ENCODE data around the gene NOTCH2.

DNA sequence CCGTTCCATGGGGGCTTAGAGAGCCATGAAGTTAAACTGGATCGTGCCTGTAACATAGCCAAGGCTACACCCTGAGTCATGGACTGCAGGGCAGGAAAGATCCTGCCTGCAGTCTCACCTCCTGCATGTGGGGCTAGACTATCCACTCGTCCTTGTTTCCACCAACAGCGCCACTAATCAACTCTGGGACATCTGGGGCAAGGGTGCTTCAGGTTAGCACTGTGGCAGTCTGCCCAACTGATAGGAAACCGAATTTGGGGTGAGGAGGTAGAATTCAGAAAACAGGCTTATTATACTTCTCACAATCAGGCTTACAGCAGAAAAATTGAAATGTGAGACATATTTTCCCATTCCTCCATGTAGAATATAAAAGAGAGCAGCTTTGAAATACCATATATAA, 88.0 kb downstream of the NOTCH2 start:
- TF ChIP-seq, protein P1, sequence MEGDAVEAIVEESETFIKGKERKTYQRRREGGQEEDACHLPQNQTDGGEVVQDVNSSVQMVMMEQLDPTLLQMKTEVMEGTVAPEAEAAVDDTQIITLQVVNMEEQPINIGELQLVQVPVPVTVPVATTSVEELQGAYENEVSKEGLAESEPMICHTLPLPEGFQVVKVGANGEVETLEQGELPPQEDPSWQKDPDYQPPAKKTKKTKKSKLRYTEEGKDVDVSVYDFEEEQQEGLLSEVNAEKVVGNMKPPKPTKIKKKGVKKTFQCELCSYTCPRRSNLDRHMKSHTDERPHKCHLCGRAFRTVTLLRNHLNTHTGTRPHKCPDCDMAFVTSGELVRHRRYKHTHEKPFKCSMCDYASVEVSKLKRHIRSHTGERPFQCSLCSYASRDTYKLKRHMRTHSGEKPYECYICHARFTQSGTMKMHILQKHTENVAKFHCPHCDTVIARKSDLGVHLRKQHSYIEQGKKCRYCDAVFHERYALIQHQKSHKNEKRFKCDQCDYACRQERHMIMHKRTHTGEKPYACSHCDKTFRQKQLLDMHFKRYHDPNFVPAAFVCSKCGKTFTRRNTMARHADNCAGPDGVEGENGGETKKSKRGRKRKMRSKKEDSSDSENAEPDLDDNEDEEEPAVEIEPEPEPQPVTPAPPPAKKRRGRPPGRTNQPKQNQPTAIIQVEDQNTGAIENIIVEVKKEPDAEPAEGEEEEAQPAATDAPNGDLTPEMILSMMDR (IDR thresholded peaks at IDR 0.05) = no peak
- TF ChIP-seq POLR2A (IDR thresholded peaks at IDR 0.05) = no peak

All from right lobe of liver (tissue), 4 donors.